Activated CD8-positive, alpha-beta memory T cell treated with anti-CD3 and anti-CD28 coated beads, Interleukin-2, amount 50 U/mL, for 48 hours (primary cell): ENCODE results near the gene BICC1.
"Not testable (repeated sequence)": the region's sequence is repeated elsewhere in the genome, so short reads cannot be mapped to it uniquely, and the experiment has no call there.

Experiments used
- DNase-seq: peaks from one replicate; pipeline ENCODE4 v3.0.0-alpha.2; 2020

Gene BICC1

GRCh38 chr10:58836991-58837575 lies 324.4 kb downstream of the BICC1 start:
- no peak for DNase-seq

GRCh38 chr10:58837826-58838225 lies 325.2 kb downstream of the BICC1 start:
- no peak for DNase-seq

- no peak for DNase-seq
Observed at GRCh38 chr10:58838561-58839208, 326.0 kb downstream of the BICC1 start.

GRCh38 chr10:58839771-58840170 lies 327.1 kb downstream of the BICC1 start:
- DNase-seq: no peak

GRCh38 chr10:58840840-58841435 lies 328.3 kb downstream of the BICC1 start:
- no peak for DNase-seq

- DNase-seq: no peak
Observed at GRCh38 chr10:58842860-58843376, 330.2 kb downstream of the BICC1 start.

GRCh38 chr10:58843760-58844159 lies 331.1 kb downstream of the BICC1 start:
- DNase-seq: no peak

- DNase-seq: no peak
Observed at GRCh38 chr10:58844680-58845079, 332.0 kb downstream of the BICC1 start.

GRCh38 chr10:58846856-58847255 lies 334.2 kb downstream of the BICC1 start:
- no peak for DNase-seq

GRCh38 chr10:58851606-58852005 lies 338.9 kb downstream of the BICC1 start:
- no peak for DNase-seq

- DNase-seq: no peak
Observed at GRCh38 chr10:58853668-58854067, 341.0 kb downstream of the BICC1 start.

- DNase-seq: no peak
Observed at GRCh38 chr10:58854811-58855210, 342.1 kb downstream of the BICC1 start.

GRCh38 chr10:58856508-58857240 lies 344.0 kb downstream of the BICC1 start:
- no peak for DNase-seq

- no peak for DNase-seq
Observed at GRCh38 chr10:58857251-58857805, 344.7 kb downstream of the BICC1 start.

GRCh38 chr10:58858123-58858522 lies 345.5 kb downstream of the BICC1 start:
- DNase-seq: not testable (repeated sequence)

GRCh38 chr10:58859526-58859925 lies 346.9 kb downstream of the BICC1 start:
- no peak for DNase-seq

- DNase-seq: no peak
Observed at GRCh38 chr10:58867683-58868082, 355.0 kb downstream of the BICC1 start.

- no peak for DNase-seq
Observed at GRCh38 chr10:58868736-58869435, 356.2 kb downstream of the BICC1 start.

- DNase-seq: no peak
Observed at GRCh38 chr10:58870070-58870469, 357.4 kb downstream of the BICC1 start.

- no peak for DNase-seq
Observed at GRCh38 chr10:58873161-58873560, 360.5 kb downstream of the BICC1 start.
